HUES6 (cell line): ENCODE measurements around the gene APBA1.

ENCODE experiments used
- H3K27ac ChIP-seq: 2 replicates; pipeline ENCODE4 v1.7.0; 2013; ENCODE audit warnings: low read depth, mild to moderate bottlenecking, low read length, inconsistent platforms
- H3K27me3 ChIP-seq: 2 replicates; pipeline ENCODE4 v1.6.1; 2013; ENCODE audit warnings: low read length; ENCODE audit not compliant: control insufficient read depth, insufficient read depth
- H3K36me3 ChIP-seq: 2 replicates; pipeline ENCODE4 v1.6.1; 2013; ENCODE audit warnings: low read length; ENCODE audit not compliant: control insufficient read depth, insufficient read depth
- H3K4me1 ChIP-seq: 2 replicates; pipeline ENCODE4 v1.6.1; 2013; ENCODE audit warnings: low read length; ENCODE audit not compliant: control insufficient read depth, insufficient read depth
- H3K4me3 ChIP-seq: 2 replicates; pipeline ENCODE4 v1.5.1; 2013; ENCODE audit warnings: low read depth, low read length
- H3K9ac ChIP-seq: one replicate; pipeline ENCODE4 v1.6.1; 2013; ENCODE audit warnings: mild to moderate bottlenecking, low read length
- H3K9me3 ChIP-seq: 2 replicates; pipeline ENCODE4 v1.6.1; 2013; ENCODE audit warnings: low read depth, low read length; ENCODE audit not compliant: control insufficient read depth, insufficient read depth

APBA1 gene

GRCh38 chr9:69579032-69579758 lies 93.0 kb downstream of the APBA1 start:
- no peaks in the 10 kb centered on the region for H3K36me3 ChIP-seq
- no peak overlapping the region for H3K9ac ChIP-seq
- peaks cover 68% of the 10 kb centered on the region for H3K27me3 ChIP-seq
- H3K27ac ChIP-seq, result no peak overlapping the region
- peaks cover 6% of the 10 kb centered on the region for H3K4me1 ChIP-seq
- H3K9me3 ChIP-seq, result no peaks in the 10 kb centered on the region
- no peak overlapping the region for H3K4me3 ChIP-seq

GRCh38 chr9:69578026-69578425 lies 94.1 kb downstream of the APBA1 start:
- no peaks in the 10 kb centered on the region for H3K9me3 ChIP-seq

GRCh38 chr9:69577123-69577522 lies 95.0 kb downstream of the APBA1 start:
- H3K9me3 ChIP-seq, result no peaks in the 10 kb centered on the region
- no peak overlapping the region for H3K9ac ChIP-seq
- no peak overlapping the region for H3K27ac ChIP-seq
- H3K4me1 ChIP-seq, result peaks cover 3% of the 10 kb centered on the region
- no peak overlapping the region for H3K4me3 ChIP-seq
- no peaks in the 10 kb centered on the region for H3K36me3 ChIP-seq
- H3K27me3 ChIP-seq, result peaks cover 47% of the 10 kb centered on the region

More at GRCh38 chr9:69578026-69578425, 94.1 kb downstream of the APBA1 start:
- Histone ChIP-seq H3K27me3 (peaks cover 56% of the 10 kb centered on the region), H3K4me3 (no peak overlapping the region), H3K27ac (no peak overlapping the region), H3K36me3 (no peaks in the 10 kb centered on the region), H3K4me1 (peaks cover 6% of the 10 kb centered on the region), H3K9ac (no peak overlapping the region)

- Histone ChIP-seq H3K9ac (no peak overlapping the region), H3K4me1 (no peaks in the 10 kb centered on the region), H3K4me3 (no peak overlapping the region), H3K9me3 (no peaks in the 10 kb centered on the region), H3K36me3 (no peaks in the 10 kb centered on the region), H3K27me3 (peaks cover 16% of the 10 kb centered on the region), H3K27ac (no peak overlapping the region)
These were observed 98.1 kb downstream of the APBA1 start for GRCh38 chr9:69574057-69574456.

- H3K4me1 ChIP-seq, result 0 out of 2 replicates have a peak, but pooled peaks cover 2% of the 10 kb centered on the region
- no peaks in the 10 kb centered on the region for H3K9me3 ChIP-seq
- no peaks in the 10 kb centered on the region for H3K36me3 ChIP-seq
- H3K9ac ChIP-seq, result no peak overlapping the region
- H3K4me3 ChIP-seq, result no peak overlapping the region
- no peak overlapping the region for H3K27ac ChIP-seq
- H3K27me3 ChIP-seq, result peaks cover 12% of the 10 kb centered on the region
These were observed 98.5 kb downstream of the APBA1 start for GRCh38 chr9:69573651-69574050.

- Histone ChIP-seq H3K36me3 (no peaks in the 10 kb centered on the region), H3K9ac (no peak overlapping the region), H3K4me1 (0 out of 2 replicates have a peak, but pooled peaks cover 2% of the 10 kb centered on the region), H3K27ac (no peak overlapping the region), H3K9me3 (no peaks in the 10 kb centered on the region), H3K4me3 (no peak overlapping the region), H3K27me3 (0 out of 2 replicates have a peak, but pooled peaks cover 3% of the 10 kb centered on the region)
These were observed 99.6 kb downstream of the APBA1 start for GRCh38 chr9:69572611-69573010.

GRCh38 chr9:69571032-69571431 lies 101.1 kb downstream of the APBA1 start:
- H3K4me3 ChIP-seq, result no peak overlapping the region
- H3K4me1 ChIP-seq, result 0 out of 2 replicates have a peak, but pooled peaks cover 2% of the 10 kb centered on the region
- no peaks in the 10 kb centered on the region for H3K27me3 ChIP-seq
- H3K36me3 ChIP-seq, result no peaks in the 10 kb centered on the region
- no peak overlapping the region for H3K9ac ChIP-seq
- no peaks in the 10 kb centered on the region for H3K9me3 ChIP-seq
- H3K27ac ChIP-seq, result no peak overlapping the region

GRCh38 chr9:69569738-69570451 lies 102.3 kb downstream of the APBA1 start:
- Histone ChIP-seq H3K4me3 (no peak overlapping the region), H3K9ac (no peak overlapping the region), H3K9me3 (no peaks in the 10 kb centered on the region), H3K27me3 (no peaks in the 10 kb centered on the region), H3K4me1 (0 out of 2 replicates have a peak, but pooled peaks cover 2% of the 10 kb centered on the region), H3K27ac (no peak overlapping the region), H3K36me3 (no peaks in the 10 kb centered on the region)

GRCh38 chr9:69564557-69564956 lies 107.6 kb downstream of the APBA1 start:
- H3K4me3 ChIP-seq, result no peak overlapping the region
- no peak overlapping the region for H3K9ac ChIP-seq
- no peaks in the 10 kb centered on the region for H3K36me3 ChIP-seq
- no peaks in the 10 kb centered on the region for H3K27me3 ChIP-seq
- H3K4me1 ChIP-seq, result 0 out of 2 replicates have a peak, but pooled peaks cover 2% of the 10 kb centered on the region
- no peaks in the 10 kb centered on the region for H3K9me3 ChIP-seq
- no peak overlapping the region for H3K27ac ChIP-seq

GRCh38 chr9:69559126-69559525 lies 113.0 kb downstream of the APBA1 start:
- Histone ChIP-seq H3K27me3 (no peaks in the 10 kb centered on the region), H3K9ac (no peak overlapping the region), H3K27ac (no peak overlapping the region)

GRCh38 chr9:69556707-69557106 lies 115.5 kb downstream of the APBA1 start:
- H3K9ac ChIP-seq, result no peak overlapping the region
- no peaks in the 10 kb centered on the region for H3K27me3 ChIP-seq
- H3K4me3 ChIP-seq, result no peak overlapping the region
- no peaks in the 10 kb centered on the region for H3K36me3 ChIP-seq
- no peaks in the 10 kb centered on the region for H3K9me3 ChIP-seq
- no peak overlapping the region for H3K27ac ChIP-seq
- no peaks in the 10 kb centered on the region for H3K4me1 ChIP-seq

More at GRCh38 chr9:69559126-69559525, 113.0 kb downstream of the APBA1 start:
- Histone ChIP-seq H3K4me1 (no peaks in the 10 kb centered on the region), H3K9me3 (no peaks in the 10 kb centered on the region), H3K4me3 (no peak overlapping the region), H3K36me3 (no peaks in the 10 kb centered on the region)
